ENCODE measurements around the gene AK1.

Gene AK1

GRCh38 chr9:127856729-127857116 is 20.8 kb downstream of the AK1 start:
- TF ChIP-seq EZH2phosphoT487 (IDR thresholded peaks at IDR 0.05; ENCODE audit: borderline replicate concordance) (no peak), CTCF (conservative IDR thresholded peaks at IDR 0.05; ENCODE audit: low read length) (no peak)
- Histone ChIP-seq H3K27me3 (ENCODE audit: insufficient read depth, low read length, poor library complexity, severe bottlenecking) (no peaks in the 10 kb centered on the region), H3K9me3 (ENCODE audit: insufficient read depth, low read depth, low read length) (no peaks in the 10 kb centered on the region), H4K20me1 (ENCODE audit: insufficient read depth, low read length, poor library complexity, severe bottlenecking) (no peaks in the 10 kb centered on the region), H3K36me3 (ENCODE audit: insufficient read depth, low read length) (no peaks in the 10 kb centered on the region), H3K79me2 (ENCODE audit: insufficient read depth, low read length) (no peaks in the 10 kb centered on the region), H3K4me3 (ENCODE audit: low read length, poor library complexity, severe bottlenecking) (no peak overlapping the region), H3F3A (ENCODE audit: low read depth) (0 out of 2 replicates have a peak, but pooled peaks cover 1% of the 10 kb centered on the region), H3K4me2 (ENCODE audit: low read depth, low read length, poor library complexity, severe bottlenecking) (no peak overlapping the region), H3K9ac (ENCODE audit: low read depth, low read length, poor library complexity, severe bottlenecking) (peak overlapping the region; percentile 26), H2AFZ (ENCODE audit: low read length) (no peak overlapping the region), H3K9me2 (replicated peaks; ENCODE audit: low read depth, low read length) (no peaks in the 10 kb centered on the region), H3K4me1 (ENCODE audit: insufficient read depth, low read length, poor library complexity, severe bottlenecking) (peaks cover 55% of the 10 kb centered on the region)

GRCh38 chr9:127856094-127856728 is 21.3 kb downstream of the AK1 start:
- peaks cover 50% of the 10 kb centered on the region for H3K4me1 ChIP-seq (ENCODE audit: insufficient read depth, low read length, poor library complexity, severe bottlenecking)
- no peaks in the 10 kb centered on the region for H3K36me3 ChIP-seq (ENCODE audit: insufficient read depth, low read length)
- H3K27me3 ChIP-seq (ENCODE audit: insufficient read depth, low read length, poor library complexity, severe bottlenecking) = no peaks in the 10 kb centered on the region
- H3K4me3 ChIP-seq (ENCODE audit: low read length, poor library complexity, severe bottlenecking) = no peak overlapping the region
- peak overlapping the region; percentile 26 for H3K9ac ChIP-seq (ENCODE audit: low read depth, low read length, poor library complexity, severe bottlenecking)
- TF ChIP-seq EZH2phosphoT487 (IDR thresholded peaks at IDR 0.05; ENCODE audit: borderline replicate concordance) (no peak), CTCF (conservative IDR thresholded peaks at IDR 0.05; ENCODE audit: low read length) (no peak)
- H3K4me2 ChIP-seq (ENCODE audit: low read depth, low read length, poor library complexity, severe bottlenecking) = no peak overlapping the region
- H4K20me1 ChIP-seq (ENCODE audit: insufficient read depth, low read length, poor library complexity, severe bottlenecking) = no peaks in the 10 kb centered on the region
- H2AFZ ChIP-seq (ENCODE audit: low read length) = no peak overlapping the region
- no peaks in the 10 kb centered on the region for H3K9me2 ChIP-seq (replicated peaks; ENCODE audit: low read depth, low read length)
- H3K9me3 ChIP-seq (ENCODE audit: insufficient read depth, low read depth, low read length) = no peaks in the 10 kb centered on the region
- H3F3A ChIP-seq (ENCODE audit: low read depth) = no peaks in the 10 kb centered on the region
- H3K79me2 ChIP-seq (ENCODE audit: insufficient read depth, low read length) = no peaks in the 10 kb centered on the region

GRCh38 chr9:127855522-127855921 is 22.0 kb downstream of the AK1 start:
- no peak overlapping the region for H3K9ac ChIP-seq (ENCODE audit: low read depth, low read length, poor library complexity, severe bottlenecking)
- no peaks in the 10 kb centered on the region for H3K79me2 ChIP-seq (ENCODE audit: insufficient read depth, low read length)
- H4K20me1 ChIP-seq (ENCODE audit: insufficient read depth, low read length, poor library complexity, severe bottlenecking) = no peaks in the 10 kb centered on the region
- TF ChIP-seq EZH2phosphoT487 (IDR thresholded peaks at IDR 0.05; ENCODE audit: borderline replicate concordance) (no peak), CTCF (conservative IDR thresholded peaks at IDR 0.05; ENCODE audit: low read length) (no peak)
- H3K4me1 ChIP-seq (ENCODE audit: insufficient read depth, low read length, poor library complexity, severe bottlenecking) = peaks cover 43% of the 10 kb centered on the region
- no peak overlapping the region for H2AFZ ChIP-seq (ENCODE audit: low read length)
- H3F3A ChIP-seq (ENCODE audit: low read depth) = no peaks in the 10 kb centered on the region
- no peaks in the 10 kb centered on the region for H3K9me2 ChIP-seq (replicated peaks; ENCODE audit: low read depth, low read length)
- H3K36me3 ChIP-seq (ENCODE audit: insufficient read depth, low read length) = no peaks in the 10 kb centered on the region
- no peaks in the 10 kb centered on the region for H3K9me3 ChIP-seq (ENCODE audit: insufficient read depth, low read depth, low read length)
- H3K4me3 ChIP-seq (ENCODE audit: low read length, poor library complexity, severe bottlenecking) = no peak overlapping the region
- no peaks in the 10 kb centered on the region for H3K27me3 ChIP-seq (ENCODE audit: insufficient read depth, low read length, poor library complexity, severe bottlenecking)
- H3K4me2 ChIP-seq (ENCODE audit: low read depth, low read length, poor library complexity, severe bottlenecking) = no peak overlapping the region

Data from Loucy (cell line).